ENCODE data around the gene SLC2A9. TPM values are rescaled to one million over a fixed set of nuclear protein-coding genes. Genes with fewer than 3 reads are reported as not detected.

The SLC2A9 gene
- polyA plus RNA-seq, 2 of the 4 experiments (the other 2 are of a cell fraction): 0.62 to 0.70 TPM

- ChIA-PET POLR2A (no interaction called here), CTCF (no interaction called here)
- no peak for TF ChIP-seq RNF2 (IDR thresholded peaks at IDR 0.05; ENCODE audit: borderline replicate concordance, low read depth)
- TF ChIP-seq MYC (IDR thresholded peaks at IDR 0.05; ENCODE audit: borderline replicate concordance, low read length): no peak
- TF ChIP-seq, protein P1, sequence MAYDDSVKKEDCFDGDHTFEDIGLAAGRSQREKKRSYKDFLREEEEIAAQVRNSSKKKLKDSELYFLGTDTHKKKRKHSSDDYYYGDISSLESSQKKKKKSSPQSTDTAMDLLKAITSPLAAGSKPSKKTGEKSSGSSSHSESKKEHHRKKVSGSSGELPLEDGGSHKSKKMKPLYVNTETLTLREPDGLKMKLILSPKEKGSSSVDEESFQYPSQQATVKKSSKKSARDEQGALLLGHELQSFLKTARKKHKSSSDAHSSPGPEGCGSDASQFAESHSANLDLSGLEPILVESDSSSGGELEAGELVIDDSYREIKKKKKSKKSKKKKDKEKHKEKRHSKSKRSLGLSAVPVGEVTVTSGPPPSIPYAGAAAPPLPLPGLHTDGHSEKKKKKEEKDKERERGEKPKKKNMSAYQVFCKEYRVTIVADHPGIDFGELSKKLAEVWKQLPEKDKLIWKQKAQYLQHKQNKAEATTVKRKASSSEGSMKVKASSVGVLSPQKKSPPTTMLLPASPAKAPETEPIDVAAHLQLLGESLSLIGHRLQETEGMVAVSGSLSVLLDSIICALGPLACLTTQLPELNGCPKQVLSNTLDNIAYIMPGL (CRISPR knock-in tag; IDR thresholded peaks at IDR 0.05; ENCODE audit: borderline replicate concordance): no peak
- no peak for TF ChIP-seq POLR2AphosphoS2 (conservative IDR thresholded peaks at IDR 0.05; ENCODE audit: low read length)
- TF ChIP-seq JUN (IDR thresholded peaks at IDR 0.05): no peak
- TF ChIP-seq MAFK (IDR thresholded peaks at IDR 0.05; ENCODE audit: partially characterized antibody): no peak
- TF ChIP-seq ZNF302 (CRISPR knock-in tag; IDR thresholded peaks at IDR 0.05): no peak
- no peak for TF ChIP-seq PHF8 (IDR thresholded peaks at IDR 0.05; ENCODE audit: borderline replicate concordance, low read depth)
- TF ChIP-seq, protein P2, sequence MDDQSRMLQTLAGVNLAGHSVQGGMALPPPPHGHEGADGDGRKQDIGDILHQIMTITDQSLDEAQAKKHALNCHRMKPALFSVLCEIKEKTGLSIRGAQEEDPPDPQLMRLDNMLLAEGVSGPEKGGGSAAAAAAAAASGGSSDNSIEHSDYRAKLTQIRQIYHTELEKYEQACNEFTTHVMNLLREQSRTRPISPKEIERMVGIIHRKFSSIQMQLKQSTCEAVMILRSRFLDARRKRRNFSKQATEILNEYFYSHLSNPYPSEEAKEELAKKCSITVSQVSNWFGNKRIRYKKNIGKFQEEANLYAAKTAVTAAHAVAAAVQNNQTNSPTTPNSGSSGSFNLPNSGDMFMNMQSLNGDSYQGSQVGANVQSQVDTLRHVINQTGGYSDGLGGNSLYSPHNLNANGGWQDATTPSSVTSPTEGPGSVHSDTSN (IDR thresholded peaks at IDR 0.05): no peak
- no peak for TF ChIP-seq RAD21 (conservative IDR thresholded peaks at IDR 0.05 in 1 of 2, IDR thresholded peaks at IDR 0.05 in 1 of 2)
- no peak for TF ChIP-seq ZC3H11A (IDR thresholded peaks at IDR 0.05)
- no peak for TF ChIP-seq TP53 (CRISPR knock-in tag; IDR thresholded peaks at IDR 0.05)
- no peak for TF ChIP-seq ZFP36 (IDR thresholded peaks at IDR 0.05; ENCODE audit: borderline replicate concordance, partially characterized antibody)
- TF ChIP-seq HDAC2 (IDR thresholded peaks at IDR 0.05): no peak
- no peak for TF ChIP-seq CHD4 (IDR thresholded peaks at IDR 0.05; ENCODE audit: borderline replicate concordance)
- TF ChIP-seq HOXA7 (CRISPR knock-in tag; IDR thresholded peaks at IDR 0.05): no peak
- no peak for TF ChIP-seq USF2 (IDR thresholded peaks at IDR 0.05)
- no peak for TF ChIP-seq NFE2L2 (conservative IDR thresholded peaks at IDR 0.05; ENCODE audit: low read length)
- no peak for TF ChIP-seq KDM1A (IDR thresholded peaks at IDR 0.05; ENCODE audit: low read depth)
- no peaks in the 10 kb centered on the region for H3K9me3 ChIP-seq
- 90% methylated on average over 7 of the region's 7 CpGs for WGBS (ENCODE audit: missing lambda C conversion rate)
- no peak overlapping the region for H3K4me2 ChIP-seq
- ATAC-seq: no peak
- H3K4me3 ChIP-seq: no peak overlapping the region
- no peak for FAIRE-seq
- DNase-seq (ENCODE audit: low read depth in 1 of 2, low spot score in 1 of 2): no peak
- no peak overlapping the region for H3K27ac ChIP-seq
- H3K4me1 ChIP-seq: no peaks in the 10 kb centered on the region
These were observed 37.1 kb upstream of the SLC2A9 start for GRCh38 chr4:10058371-10058770.

GRCh38 chr4:10057023-10057395 is 35.7 kb upstream of the SLC2A9 start:
- ChIA-PET POLR2A (no interaction called here), CTCF (no interaction called here)
- 84% methylated on average over 2 of the region's 4 CpGs for WGBS (ENCODE audit: missing lambda C conversion rate)
- Histone ChIP-seq H3K4me2 (no peak overlapping the region), H3K27ac (no peak overlapping the region), H3K4me3 (no peak overlapping the region), H3K9me3 (no peaks in the 10 kb centered on the region), H3K4me1 (no peaks in the 10 kb centered on the region)
- ATAC-seq (no peak), FAIRE-seq (no peak), DNase-seq (ENCODE audit: low read depth in 1 of 2, low spot score in 1 of 2) (no peak)
- TF ChIP-seq BHLHE40 (IDR thresholded peaks at IDR 0.05; ENCODE audit: low read depth, low read length) (no peak), PHF8 (IDR thresholded peaks at IDR 0.05; ENCODE audit: borderline replicate concordance, low read depth) (no peak), ZFP36 (IDR thresholded peaks at IDR 0.05; ENCODE audit: borderline replicate concordance, partially characterized antibody) (no peak), SREBF2 (IDR thresholded peaks at IDR 0.05) (no peak), TFCP2L1 (CRISPR knock-in tag; IDR thresholded peaks at IDR 0.05) (no peak), SMC3 (IDR thresholded peaks at IDR 0.05) (no peak), KDM1A (IDR thresholded peaks at IDR 0.05; ENCODE audit: low read depth) (no peak), HOXB13 (CRISPR knock-in tag; IDR thresholded peaks at IDR 0.05; ENCODE audit: low read depth) (no peak)
- TF ChIP-seq, protein P3, sequence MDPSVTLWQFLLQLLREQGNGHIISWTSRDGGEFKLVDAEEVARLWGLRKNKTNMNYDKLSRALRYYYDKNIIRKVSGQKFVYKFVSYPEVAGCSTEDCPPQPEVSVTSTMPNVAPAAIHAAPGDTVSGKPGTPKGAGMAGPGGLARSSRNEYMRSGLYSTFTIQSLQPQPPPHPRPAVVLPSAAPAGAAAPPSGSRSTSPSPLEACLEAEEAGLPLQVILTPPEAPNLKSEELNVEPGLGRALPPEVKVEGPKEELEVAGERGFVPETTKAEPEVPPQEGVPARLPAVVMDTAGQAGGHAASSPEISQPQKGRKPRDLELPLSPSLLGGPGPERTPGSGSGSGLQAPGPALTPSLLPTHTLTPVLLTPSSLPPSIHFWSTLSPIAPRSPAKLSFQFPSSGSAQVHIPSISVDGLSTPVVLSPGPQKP (IDR thresholded peaks at IDR 0.05; ENCODE audit: low read depth, low read length): no peak
- TF ChIP-seq, protein P4, sequence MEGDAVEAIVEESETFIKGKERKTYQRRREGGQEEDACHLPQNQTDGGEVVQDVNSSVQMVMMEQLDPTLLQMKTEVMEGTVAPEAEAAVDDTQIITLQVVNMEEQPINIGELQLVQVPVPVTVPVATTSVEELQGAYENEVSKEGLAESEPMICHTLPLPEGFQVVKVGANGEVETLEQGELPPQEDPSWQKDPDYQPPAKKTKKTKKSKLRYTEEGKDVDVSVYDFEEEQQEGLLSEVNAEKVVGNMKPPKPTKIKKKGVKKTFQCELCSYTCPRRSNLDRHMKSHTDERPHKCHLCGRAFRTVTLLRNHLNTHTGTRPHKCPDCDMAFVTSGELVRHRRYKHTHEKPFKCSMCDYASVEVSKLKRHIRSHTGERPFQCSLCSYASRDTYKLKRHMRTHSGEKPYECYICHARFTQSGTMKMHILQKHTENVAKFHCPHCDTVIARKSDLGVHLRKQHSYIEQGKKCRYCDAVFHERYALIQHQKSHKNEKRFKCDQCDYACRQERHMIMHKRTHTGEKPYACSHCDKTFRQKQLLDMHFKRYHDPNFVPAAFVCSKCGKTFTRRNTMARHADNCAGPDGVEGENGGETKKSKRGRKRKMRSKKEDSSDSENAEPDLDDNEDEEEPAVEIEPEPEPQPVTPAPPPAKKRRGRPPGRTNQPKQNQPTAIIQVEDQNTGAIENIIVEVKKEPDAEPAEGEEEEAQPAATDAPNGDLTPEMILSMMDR (IDR thresholded peaks at IDR 0.05): no peak

Measured in A549 (cell line).